SK-N-SH treated with all-trans-retinoic acid at 6 μM for 48 hours (cell line): ENCODE results near the gene KRTAP10-2.

Source experiments
- ATAC-seq: fragments of 200-7000 bp; cut with Tn5 transposase; 3 replicates; pipeline ENCODE4 v1.9.1; 2020; ENCODE audit warnings: mild to moderate bottlenecking, moderate library complexity
- ARNTL ChIP-seq: fragments of 450-650 bp; formaldehyde crosslinking; IDR thresholded peaks from 2 replicates; pipeline ENCODE4 v1.5.0; 2020; ENCODE audit warnings: low read depth, mild to moderate bottlenecking, moderate library complexity, borderline replicate concordance
- CREB5 ChIP-seq: fragments of 250-450 bp; sonication (Bioruptor Pico); IDR thresholded peaks from 2 replicates; pipeline ENCODE4 v1.5.1; 2020; ENCODE audit warnings: low read depth, mild to moderate bottlenecking, moderate library complexity
- CSDC2 ChIP-seq: fragments of 250-450 bp; sonication (Bioruptor Pico); IDR thresholded peaks from 2 replicates; pipeline ENCODE4 v1.5.0; 2020; ENCODE audit warnings: mild to moderate bottlenecking, moderate library complexity
- ESRRG ChIP-seq: fragments of 250-450 bp; sonication (Bioruptor Pico); IDR thresholded peaks from 2 replicates; pipeline ENCODE4 v1.6.1; 2021; ENCODE audit warnings: mild to moderate bottlenecking
- GLIS3 ChIP-seq: fragments of 250-450 bp; sonication (Bioruptor Pico); IDR thresholded peaks from 2 replicates; pipeline ENCODE4 v1.5.0; 2020; ENCODE audit warnings: mild to moderate bottlenecking, moderate library complexity
- ISL1 ChIP-seq: fragments of 250-450 bp; sonication (Bioruptor Pico); IDR thresholded peaks from 2 replicates; pipeline ENCODE4 v2.1.2; 2022; ENCODE audit warnings: mild to moderate bottlenecking, moderate library complexity
- OSR1 ChIP-seq: fragments of 250-450 bp; sonication (Bioruptor Pico); IDR thresholded peaks from 2 replicates; pipeline ENCODE4 v1.8.0; 2022; ENCODE audit warnings: moderate library complexity, mild to moderate bottlenecking, inconsistent platforms
- PATZ1 ChIP-seq: fragments of 250-450 bp; sonication (Bioruptor Pico); IDR thresholded peaks from 2 replicates; pipeline ENCODE4 v1.8.0; 2020; ENCODE audit warnings: mild to moderate bottlenecking, moderate library complexity, borderline replicate concordance
- RARB ChIP-seq: fragments of 250-450 bp; sonication (Bioruptor Pico); IDR thresholded peaks from 2 replicates; pipeline ENCODE4 v1.8.0; 2021; ENCODE audit warnings: mild to moderate bottlenecking, moderate library complexity
- TOX ChIP-seq: fragments of 250-450 bp; sonication (Bioruptor Pico); IDR thresholded peaks from 2 replicates; pipeline ENCODE4 v1.8.0; 2021; ENCODE audit warnings: mild to moderate bottlenecking, moderate library complexity, borderline replicate concordance
- ZC3H10 ChIP-seq: fragments of 250-450 bp; sonication (Bioruptor Pico); IDR thresholded peaks from 2 replicates; pipeline ENCODE4 v1.5.1; 2021; ENCODE audit warnings: mild to moderate bottlenecking, moderate library complexity
- ZFP3 ChIP-seq: fragments of 250-450 bp; sonication (Bioruptor Pico); IDR thresholded peaks from 2 replicates; pipeline ENCODE4 v1.5.0; 2020; ENCODE audit warnings: mild to moderate bottlenecking, moderate library complexity
- ZFP30 ChIP-seq: fragments of 450-650 bp; formaldehyde crosslinking; IDR thresholded peaks from 2 replicates; pipeline ENCODE4 v1.5.0; 2022; ENCODE audit warnings: mild to moderate bottlenecking, moderate library complexity
- ZNF565 ChIP-seq: fragments of 450-650 bp; formaldehyde crosslinking; conservative IDR thresholded peaks from 2 replicates; pipeline ENCODE4 v1.5.0; 2020; ENCODE audit warnings: low read depth, mild to moderate bottlenecking, moderate library complexity
- ZNF8 ChIP-seq: fragments of 450-650 bp; formaldehyde crosslinking; IDR thresholded peaks from 2 replicates; pipeline ENCODE4 v1.5.0; 2020; ENCODE audit warnings: mild to moderate bottlenecking, moderate library complexity
- TF ChIP-seq, protein P1 (sequence below): fragments of 250-450 bp; sonication (Bioruptor Pico); IDR thresholded peaks from 2 replicates; pipeline ENCODE4 v1.5.1; 2021; ENCODE audit warnings: mild to moderate bottlenecking, moderate library complexity
- TF ChIP-seq, protein P2 (sequence below): fragments of 250-450 bp; sonication (Bioruptor Pico); IDR thresholded peaks from 2 replicates; pipeline ENCODE4 v1.5.0; 2020; ENCODE audit warnings: mild to moderate bottlenecking, moderate library complexity
- TF ChIP-seq, protein P3 (sequence below): fragments of 250-450 bp; sonication (Bioruptor Pico); IDR thresholded peaks from 2 replicates; pipeline ENCODE4 v1.8.0; 2021; ENCODE audit warnings: low read depth, mild to moderate bottlenecking, moderate library complexity, borderline replicate concordance

KRTAP10-2 gene

GRCh38 chr21:44516342-44516741 is 35.0 kb downstream of the KRTAP10-2 start (continued):
- TF ChIP-seq, protein P1, sequence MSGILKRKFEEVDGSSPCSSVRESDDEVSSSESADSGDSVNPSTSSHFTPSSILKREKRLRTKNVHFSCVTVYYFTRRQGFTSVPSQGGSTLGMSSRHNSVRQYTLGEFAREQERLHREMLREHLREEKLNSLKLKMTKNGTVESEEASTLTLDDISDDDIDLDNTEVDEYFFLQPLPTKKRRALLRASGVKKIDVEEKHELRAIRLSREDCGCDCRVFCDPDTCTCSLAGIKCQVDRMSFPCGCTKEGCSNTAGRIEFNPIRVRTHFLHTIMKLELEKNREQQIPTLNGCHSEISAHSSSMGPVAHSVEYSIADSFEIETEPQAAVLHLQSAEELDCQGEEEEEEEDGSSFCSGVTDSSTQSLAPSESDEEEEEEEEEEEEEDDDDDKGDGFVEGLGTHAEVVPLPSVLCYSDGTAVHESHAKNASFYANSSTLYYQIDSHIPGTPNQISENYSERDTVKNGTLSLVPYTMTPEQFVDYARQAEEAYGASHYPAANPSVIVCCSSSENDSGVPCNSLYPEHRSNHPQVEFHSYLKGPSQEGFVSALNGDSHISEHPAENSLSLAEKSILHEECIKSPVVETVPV: no peak
- no peak for TF ChIP-seq RARB (CRISPR knock-in tag)

DNA sequence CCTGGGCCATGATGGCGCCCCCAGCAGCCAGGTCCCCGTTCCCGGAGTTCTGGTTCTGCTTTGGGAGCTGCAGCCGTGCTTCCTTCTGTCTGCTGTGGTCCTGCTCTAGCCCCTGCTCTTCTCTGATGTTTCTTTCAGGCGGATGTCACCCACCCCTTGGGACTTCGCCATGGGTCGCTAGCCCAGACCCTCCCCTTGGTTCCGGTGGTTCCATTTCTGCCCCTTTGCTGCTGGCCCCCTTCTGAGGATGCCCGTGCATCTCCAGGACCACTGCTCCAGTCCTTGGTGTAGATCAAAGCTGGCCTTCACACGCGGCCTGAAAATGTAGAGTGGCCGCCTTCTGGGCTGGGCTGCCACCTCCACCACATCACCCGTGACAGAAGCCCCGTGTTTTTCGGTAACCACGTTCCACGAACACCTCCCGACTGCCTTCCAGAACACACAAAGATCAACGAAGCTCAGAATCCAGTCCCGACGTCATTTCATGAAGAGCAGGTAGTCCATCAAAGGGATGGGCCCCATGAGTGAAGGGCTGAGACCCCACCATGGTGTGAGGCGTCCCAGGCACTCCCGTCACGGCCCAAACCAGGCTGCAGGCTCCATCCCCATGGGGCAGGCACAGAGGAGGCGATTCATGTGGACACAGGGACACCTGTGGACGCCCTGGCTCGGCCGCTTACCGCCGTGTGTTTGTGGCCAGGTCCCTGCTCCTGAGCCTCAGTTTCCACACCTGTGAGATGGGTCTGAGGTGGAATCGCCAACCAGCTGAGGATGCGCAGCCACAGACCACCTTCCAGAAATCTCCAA is 35.7 kb downstream of the KRTAP10-2 start:
- TF ChIP-seq ESRRG (CRISPR knock-in tag): no peak
- no peak for TF ChIP-seq ZFP30 (CRISPR knock-in tag)
- TF ChIP-seq, protein P1: no peak
- TF ChIP-seq ZNF8 (CRISPR knock-in tag): no peak
- TF ChIP-seq, protein P2, sequence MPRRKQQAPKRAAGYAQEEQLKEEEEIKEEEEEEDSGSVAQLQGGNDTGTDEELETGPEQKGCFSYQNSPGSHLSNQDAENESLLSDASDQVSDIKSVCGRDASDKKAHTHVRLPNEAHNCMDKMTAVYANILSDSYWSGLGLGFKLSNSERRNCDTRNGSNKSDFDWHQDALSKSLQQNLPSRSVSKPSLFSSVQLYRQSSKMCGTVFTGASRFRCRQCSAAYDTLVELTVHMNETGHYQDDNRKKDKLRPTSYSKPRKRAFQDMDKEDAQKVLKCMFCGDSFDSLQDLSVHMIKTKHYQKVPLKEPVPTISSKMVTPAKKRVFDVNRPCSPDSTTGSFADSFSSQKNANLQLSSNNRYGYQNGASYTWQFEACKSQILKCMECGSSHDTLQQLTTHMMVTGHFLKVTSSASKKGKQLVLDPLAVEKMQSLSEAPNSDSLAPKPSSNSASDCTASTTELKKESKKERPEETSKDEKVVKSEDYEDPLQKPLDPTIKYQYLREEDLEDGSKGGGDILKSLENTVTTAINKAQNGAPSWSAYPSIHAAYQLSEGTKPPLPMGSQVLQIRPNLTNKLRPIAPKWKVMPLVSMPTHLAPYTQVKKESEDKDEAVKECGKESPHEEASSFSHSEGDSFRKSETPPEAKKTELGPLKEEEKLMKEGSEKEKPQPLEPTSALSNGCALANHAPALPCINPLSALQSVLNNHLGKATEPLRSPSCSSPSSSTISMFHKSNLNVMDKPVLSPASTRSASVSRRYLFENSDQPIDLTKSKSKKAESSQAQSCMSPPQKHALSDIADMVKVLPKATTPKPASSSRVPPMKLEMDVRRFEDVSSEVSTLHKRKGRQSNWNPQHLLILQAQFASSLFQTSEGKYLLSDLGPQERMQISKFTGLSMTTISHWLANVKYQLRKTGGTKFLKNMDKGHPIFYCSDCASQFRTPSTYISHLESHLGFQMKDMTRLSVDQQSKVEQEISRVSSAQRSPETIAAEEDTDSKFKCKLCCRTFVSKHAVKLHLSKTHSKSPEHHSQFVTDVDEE (CRISPR knock-in tag): no peak
- TF ChIP-seq ARNTL: no peak
- TF ChIP-seq ZNF565 (CRISPR knock-in tag): no peak
- TF ChIP-seq RARB (CRISPR knock-in tag): no peak
- no peak for TF ChIP-seq OSR1 (CRISPR knock-in tag)
- TF ChIP-seq GLIS3 (CRISPR knock-in tag): no peak
- no peak for TF ChIP-seq TOX (CRISPR knock-in tag)
- no peak for TF ChIP-seq PATZ1 (CRISPR knock-in tag)
- no peak for TF ChIP-seq ZC3H10
- ATAC-seq: no peak

DNA sequence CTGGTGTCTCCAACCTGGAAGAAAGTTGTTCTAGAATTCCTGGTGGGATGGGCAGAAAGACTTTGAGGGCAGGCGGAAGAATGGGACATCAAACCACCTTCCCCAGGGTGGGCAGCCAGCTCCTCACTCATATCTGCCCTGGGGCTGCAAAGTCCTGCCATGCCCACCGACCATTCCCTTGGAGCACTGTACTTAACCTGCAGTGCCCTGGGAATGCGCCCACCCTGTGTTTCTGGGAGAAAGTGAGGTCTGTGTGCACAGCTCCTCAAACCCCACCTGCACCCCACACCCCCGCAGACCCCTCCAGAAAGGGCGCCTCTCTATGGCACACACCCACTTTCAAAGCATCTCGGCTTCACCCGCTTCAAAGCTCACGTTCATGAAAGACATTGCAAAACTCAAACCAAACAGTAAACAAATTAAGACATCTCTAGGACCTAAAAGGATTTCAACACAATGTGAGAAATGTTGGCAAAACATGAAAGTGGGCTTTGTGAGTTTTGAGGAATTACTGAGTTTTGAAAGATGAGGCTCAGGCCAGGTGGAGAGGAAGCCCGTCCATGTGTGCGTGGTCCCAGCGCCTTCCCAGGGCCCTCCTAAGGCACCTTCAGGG is 36.5 kb downstream of the KRTAP10-2 start:
- no peak for ATAC-seq
- TF ChIP-seq, protein P1: no peak
- TF ChIP-seq CREB5: no peak
- no peak for TF ChIP-seq RARB (CRISPR knock-in tag)
- no peak for TF ChIP-seq ZNF8 (CRISPR knock-in tag)
- no peak for TF ChIP-seq ZFP3 (CRISPR knock-in tag)
- TF ChIP-seq ZFP30 (CRISPR knock-in tag): no peak
- no peak for TF ChIP-seq OSR1 (CRISPR knock-in tag)
- TF ChIP-seq GLIS3 (CRISPR knock-in tag): no peak

- ATAC-seq: no peak
- no peak for TF ChIP-seq CSDC2 (CRISPR knock-in tag)
- TF ChIP-seq, protein P3, sequence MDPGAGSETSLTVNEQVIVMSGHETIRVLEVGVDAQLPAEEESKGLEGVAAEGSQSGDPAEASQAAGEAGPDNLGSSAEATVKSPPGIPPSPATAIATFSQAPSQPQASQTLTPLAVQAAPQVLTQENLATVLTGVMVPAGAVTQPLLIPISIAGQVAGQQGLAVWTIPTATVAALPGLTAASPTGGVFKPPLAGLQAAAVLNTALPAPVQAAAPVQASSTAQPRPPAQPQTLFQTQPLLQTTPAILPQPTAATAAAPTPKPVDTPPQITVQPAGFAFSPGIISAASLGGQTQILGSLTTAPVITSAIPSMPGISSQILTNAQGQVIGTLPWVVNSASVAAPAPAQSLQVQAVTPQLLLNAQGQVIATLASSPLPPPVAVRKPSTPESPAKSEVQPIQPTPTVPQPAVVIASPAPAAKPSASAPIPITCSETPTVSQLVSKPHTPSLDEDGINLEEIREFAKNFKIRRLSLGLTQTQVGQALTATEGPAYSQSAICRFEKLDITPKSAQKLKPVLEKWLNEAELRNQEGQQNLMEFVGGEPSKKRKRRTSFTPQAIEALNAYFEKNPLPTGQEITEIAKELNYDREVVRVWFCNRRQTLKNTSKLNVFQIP (CRISPR knock-in tag): no peak
- TF ChIP-seq PATZ1 (CRISPR knock-in tag): no peak
- no peak for TF ChIP-seq OSR1 (CRISPR knock-in tag)
- TF ChIP-seq ISL1 (CRISPR knock-in tag): no peak
These were observed 37.1 kb downstream of the KRTAP10-2 start for GRCh38 chr21:44514218-44514520.
